Endothelial cell of umbilical vein (primary cell): ENCODE measurements around the gene FANCC. TPM values are rescaled to one million over a fixed set of nuclear protein-coding genes. Genes with fewer than 3 reads are reported as not detected.

Experiments used
- BruUV-seq: library from RNA; stranded (reverse); fragments of 400-500 nt; replicated peaks from 2 replicates; lab custom pipeline; 2021; lab: Mats Ljungman, UMichigan
- CTCF ChIA-PET: fragments of 300-600, 350-600 bp; sonication (Branson Sonifier 250); formaldehyde crosslinking; loops from one replicate; lab custom pipeline; 2021; ENCODE audit warnings: antibody characterized with exemption, inconsistent platforms; lab: Charles Lee
- POLR2A ChIA-PET: fragments of 300-600, 350-600 bp; sonication (Branson Sonifier 250); formaldehyde crosslinking; loops from one replicate; lab custom pipeline; 2021; ENCODE audit warnings: antibody characterized with exemption, inconsistent platforms; lab: Charles Lee
- DNase-seq: peaks from one replicate; pipeline ENCODE4 v3.0.0-alpha.2; 2011; ENCODE audit warnings: low read depth, low spot score
- FAIRE-seq: peaks from 2 replicates; lab custom pipeline; 2011; peaks lifted over from hg19 to GRCh38; lab: Jason Lieb, UNC
- H2AFZ ChIP-seq: 2 replicates; pipeline ENCODE4 v1.6.0; 2012; ENCODE audit warnings: low read depth, low read length, control low read depth, inconsistent platforms
- H3K27ac ChIP-seq: 2 replicates; pipeline ENCODE4 v1.5.1; 2011; ENCODE audit warnings: low read depth, mild to moderate bottlenecking, control low read depth, low read length, moderate library complexity; ENCODE audit not compliant: insufficient read depth
- H3K27me3 ChIP-seq, 2 experiments: 2 replicates each; pipeline versions ENCODE4 v1.6.0 to v1.6.1; 2011; ENCODE audit warnings: low read length in 2 of 2, mixed read lengths in 1 of 2; ENCODE audit not compliant: control insufficient read depth in 2 of 2, insufficient read depth in 2 of 2
- H3K36me3 ChIP-seq, 2 experiments: 2 replicates in 1 of 2; 3 replicates in 1 of 2; pipeline ENCODE4 v1.5.1; 2011; ENCODE audit warnings: low read length in 2 of 2, mild to moderate bottlenecking in 1 of 2, moderate library complexity in 1 of 2; ENCODE audit not compliant: control insufficient read depth in 2 of 2, insufficient read depth in 2 of 2; ENCODE audit errors: extremely low read depth in 1 of 2
- H3K4me1 ChIP-seq: 3 replicates; pipeline ENCODE4 v1.5.1; 2011; ENCODE audit warnings: mild to moderate bottlenecking, low read length; ENCODE audit not compliant: control insufficient read depth, insufficient read depth; ENCODE audit errors: extremely low read depth
- H3K4me2 ChIP-seq: 2 replicates; pipeline ENCODE4 v1.6.1; 2011; ENCODE audit warnings: low read length, control low read depth, mixed read lengths; ENCODE audit not compliant: insufficient read depth
- H3K4me3 ChIP-seq, 3 experiments: fragments of 200-600 bp in 1 of 3; sonication (generic), shearing (Covaris generic) in 1 of 3; replicated peaks in 1 of 3; 2 replicates each; pipeline ENCODE4 v1.5.1; 2011 to 2016; ENCODE audit warnings: control low read depth in 3 of 3, low read length in 3 of 3, mild to moderate bottlenecking in 2 of 3, inconsistent platforms in 1 of 3, low read depth in 1 of 3, moderate library complexity in 1 of 3; ENCODE audit not compliant: insufficient read depth in 1 of 3
- H3K79me2 ChIP-seq: 2 replicates; pipeline ENCODE4 v1.6.0; 2012; ENCODE audit warnings: low read length, inconsistent platforms; ENCODE audit not compliant: control insufficient read depth, insufficient read depth
- H3K9ac ChIP-seq: replicated peaks from 2 replicates; pipeline ENCODE3; 2011; ENCODE audit warnings: low read length, control low read depth; ENCODE audit not compliant: insufficient read depth; ENCODE audit errors: extremely low read depth
- H3K9me1 ChIP-seq: replicated peaks from 3 replicates; pipeline ENCODE4 v1.6.0; 2011; ENCODE audit warnings: mild to moderate bottlenecking, low read length; ENCODE audit not compliant: control insufficient read depth, insufficient read depth; ENCODE audit errors: extremely low read depth
- H3K9me3 ChIP-seq: replicated peaks from 2 replicates; pipeline ENCODE4 v1.5.1; 2012; ENCODE audit warnings: low read length, inconsistent platforms; ENCODE audit not compliant: control insufficient read depth, insufficient read depth
- H4K20me1 ChIP-seq: replicated peaks from 2 replicates; pipeline ENCODE3; 2011; ENCODE audit warnings: mild to moderate bottlenecking, low read length; ENCODE audit not compliant: control insufficient read depth, insufficient read depth; ENCODE audit errors: extremely low read depth
- CTCF ChIP-seq, 2 donors: IDR thresholded peaks; 1 replicate in 1 of 2; 2 replicates in 1 of 2; pipeline ENCODE4 v1.5.1; 2011; ENCODE audit warnings: low read length in 2 of 2, mild to moderate bottlenecking in 2 of 2, moderate library complexity in 2 of 2, control low read depth in 1 of 2, inconsistent platforms in 1 of 2, low read depth in 1 of 2; ENCODE audit not compliant: insufficient read depth in 1 of 2; ENCODE audit errors: extremely low read depth in 1 of 2
- EZH2 ChIP-seq: IDR thresholded peaks from 2 replicates; pipeline ENCODE4 v1.6.1; 2012; ENCODE audit warnings: borderline replicate concordance, low read depth, mild to moderate bottlenecking, moderate library complexity, low read length, inconsistent platforms; ENCODE audit not compliant: severe bottlenecking
- FOS ChIP-seq: IDR thresholded peaks from 2 replicates; pipeline ENCODE4 v1.6.1; 2011; ENCODE audit warnings: mild to moderate bottlenecking, low read length, moderate library complexity, borderline replicate concordance; ENCODE audit not compliant: insufficient read depth
- GATA2 ChIP-seq: IDR thresholded peaks from 2 replicates; pipeline ENCODE4 v1.7.0; 2011; ENCODE audit warnings: low read depth, mild to moderate bottlenecking, moderate library complexity, mixed read lengths, low read length; ENCODE audit not compliant: insufficient read length, insufficient read depth
- JUN ChIP-seq: IDR thresholded peaks from 2 replicates; pipeline ENCODE4 v1.6.1; 2011; ENCODE audit warnings: borderline replicate concordance, low read depth; ENCODE audit not compliant: insufficient read length, insufficient read depth
- MAX ChIP-seq: IDR thresholded peaks from 2 replicates; pipeline ENCODE4 v1.6.1; 2011; ENCODE audit not compliant: insufficient read depth, insufficient read length
- MYC ChIP-seq: IDR thresholded peaks from one replicate; pipeline ENCODE4 v1.6.1; 2011; ENCODE audit warnings: mild to moderate bottlenecking, low read depth, low read length
- POLR2A ChIP-seq: IDR thresholded peaks from 2 replicates; pipeline ENCODE4 v1.6.1; 2012; ENCODE audit warnings: low read depth, mild to moderate bottlenecking, control low read depth, low read length
- POLR2AphosphoS5 ChIP-seq: IDR thresholded peaks from 2 replicates; pipeline ENCODE4 v1.6.1; 2012; ENCODE audit warnings: low read depth, mild to moderate bottlenecking, control low read depth, low read length, moderate library complexity; ENCODE audit not compliant: insufficient read depth
- dilution Hi-C: fragments of 300-500 bp; cut with MboI; formaldehyde crosslinking; loops from one replicate; pipeline ENCODE4 v1.15.0; 2019; ENCODE audit warnings: low sequenced_read_pairs; ENCODE audit not compliant: extremely low pct_ligation_motif_present
- intact Hi-C: fragments of 100-400 bp; cut with micrococcal nuclease; formaldehyde crosslinking; loops from one replicate; pipeline ENCODE4 v1.10.0; 2022
- polyA plus RNA-seq, 4 experiments: library from polyadenylated mRNA; depleted of rRNA in 3 of 4; stranded (reverse) in 3 of 4; unstranded in 1 of 4; fragments of >200 nt; gene quantifications; 2 replicates each; pipeline versions ENCODE4 v1.2.1 to v1.2.3, GENCODE V29; 2011 to 2012; ENCODE audit warnings: missing spikeins in 1 of 4
- total RNA-seq: library from RNA; stranded (reverse); gene quantifications from 2 replicates; pipeline ENCODE4 v1.2.3, GENCODE V29; 2021

FANCC gene
- total and polyA plus RNA-seq, 2 donors (not counting 3 experiments of a cell fraction or from before 2014, with no cell fraction given) = 5.7 to 13.1 TPM

GRCh38 chr9:95297316-95297715, 20.2 kb downstream of the FANCC start:
- ChIA-PET CTCF (no interaction called here), POLR2A (no interaction called here)
- Histone ChIP-seq H3K79me2 (no peaks in the 10 kb centered on the region), H3K9me1 (no peaks in the 10 kb centered on the region), H3K4me2 (no peak overlapping the region), H3K36me3 (no peaks in the 10 kb centered on the region), H3K9ac (no peak overlapping the region), H4K20me1 (no peaks in the 10 kb centered on the region), H2AFZ (no peak overlapping the region), H3K4me1 (no peaks in the 10 kb centered on the region), H3K27ac (no peak overlapping the region), H3K27me3 (no peaks in the 10 kb centered on the region), H3K4me3 (no peak overlapping the region), H3K9me3 (no peaks in the 10 kb centered on the region)
- no TSS peak for BruUV-seq
- TF ChIP-seq MAX (no peak), FOS (no peak), MYC (no peak), EZH2 (no peak), POLR2AphosphoS5 (no peak), POLR2A (no peak), GATA2 (no peak), JUN (no peak), CTCF (IDR thresholded peaks at IDR 0.05; ENCODE audit: extremely low read depth in 1 of 2, insufficient read depth in 1 of 2, low read depth in 1 of 2, low read length in 2 of 2) (no peak)
- dilution Hi-C loops = no loop called here
- FAIRE-seq = no peak
- no peak for DNase-seq
- intact Hi-C loops = no loop called here
